WTC11 (cell line): ENCODE measurements around the gene WDR76. TPM values are rescaled to one million over a fixed set of nuclear protein-coding genes. Genes with fewer than 3 reads are reported as not detected.

ENCODE experiments used
- ATAC-seq: fragments of 200-7000 bp; cut with Tn5 transposase; 2 replicates; pipeline ENCODE4 v1.10.0; 2021; ENCODE audit warnings: mild to moderate bottlenecking, moderate library complexity
- CTCF ChIA-PET: fragments of 300-600 bp; sonication (Branson Sonifier 250); formaldehyde crosslinking; loops from one replicate; lab custom pipeline; 2021; ENCODE audit warnings: antibody characterized with exemption; lab: Charles Lee
- POLR2A ChIA-PET: fragments of 350-600 bp; sonication (Branson Sonifier 250); formaldehyde crosslinking; loops from one replicate; lab custom pipeline; 2021; ENCODE audit warnings: antibody characterized with exemption; lab: Charles Lee
- DNase-seq: peaks from one replicate; pipeline ENCODE4 v3.0.0; 2021; ENCODE audit warnings: low spot score
- H3K27ac Mint-ChIP-seq: 2 replicates; pipeline ENCODE4 v1.8.0; 2021; ENCODE audit warnings: mixed read lengths
- H3K27me3 Mint-ChIP-seq: 2 replicates; pipeline ENCODE4 v1.8.0; 2021; ENCODE audit warnings: low read depth, mild to moderate bottlenecking, moderate library complexity, mixed read lengths
- H3K36me3 Mint-ChIP-seq: 2 replicates; pipeline ENCODE4 v1.8.0; 2021; ENCODE audit warnings: mixed read lengths
- H3K4me1 Mint-ChIP-seq: 2 replicates; pipeline ENCODE4 v1.8.0; 2022; ENCODE audit warnings: mixed read lengths
- H3K4me3 Mint-ChIP-seq: 2 replicates; pipeline ENCODE4 v1.8.0; 2021; ENCODE audit warnings: mild to moderate bottlenecking, moderate library complexity, mixed read lengths
- H3K9me3 Mint-ChIP-seq: 2 replicates; pipeline ENCODE4 v1.8.0; 2021; ENCODE audit warnings: mixed read lengths
- FOXJ3 ChIP-seq: sonication (generic); formaldehyde crosslinking; IDR thresholded peaks from 2 replicates; pipeline ENCODE4 v1.9.0; 2021; ENCODE audit warnings: missing genetic modification reagents, mild to moderate bottlenecking, borderline replicate concordance
- HMGA2 ChIP-seq: fragments of 250-450 bp; sonication (Bioruptor Pico); IDR thresholded peaks from 2 replicates; pipeline ENCODE4 v1.4.0; 2021; ENCODE audit warnings: mild to moderate bottlenecking, moderate library complexity
- IRF2 ChIP-seq: sonication (generic); formaldehyde crosslinking; IDR thresholded peaks from 2 replicates; pipeline ENCODE4 v1.8.0; 2022; ENCODE audit warnings: low read depth, missing genetic modification reagents, borderline replicate concordance
- MXD4 ChIP-seq: fragments of 250-450 bp; sonication (Bioruptor Pico); IDR thresholded peaks from 2 replicates; pipeline ENCODE4 v1.8.0; 2021; ENCODE audit warnings: mild to moderate bottlenecking, moderate library complexity, borderline replicate concordance
- NFATC4 ChIP-seq: fragments of 250-450 bp; sonication (Bioruptor Pico); IDR thresholded peaks from 2 replicates; pipeline ENCODE4 v1.9.0; 2021; ENCODE audit warnings: mild to moderate bottlenecking
- NFE2L1 ChIP-seq: sonication (generic); formaldehyde crosslinking; IDR thresholded peaks from 2 replicates; pipeline ENCODE4 v1.8.1; 2023; ENCODE audit warnings: missing genetic modification reagents
- NR1H2 ChIP-seq: sonication (generic); formaldehyde crosslinking; IDR thresholded peaks from 2 replicates; pipeline ENCODE4 v1.9.0; 2021; ENCODE audit warnings: mild to moderate bottlenecking, moderate library complexity, missing genetic modification reagents
- NR2C2 ChIP-seq: sonication (generic); formaldehyde crosslinking; IDR thresholded peaks from 2 replicates; pipeline ENCODE4 v1.8.0; 2022; ENCODE audit warnings: mild to moderate bottlenecking, missing genetic modification reagents
- OVOL2 ChIP-seq: fragments of 250-450 bp; sonication (Bioruptor Pico); IDR thresholded peaks from 2 replicates; pipeline ENCODE4 v1.9.0; 2021; ENCODE audit warnings: mild to moderate bottlenecking, borderline replicate concordance
- SMAD3 ChIP-seq: sonication (generic); formaldehyde crosslinking; IDR thresholded peaks from 2 replicates; pipeline ENCODE4 v1.8.0; 2022; ENCODE audit warnings: missing genetic modification reagents, mild to moderate bottlenecking, borderline replicate concordance
- TCF7 ChIP-seq: sonication (generic); formaldehyde crosslinking; IDR thresholded peaks from 2 replicates; pipeline ENCODE4 v1.8.0; 2022; ENCODE audit warnings: mild to moderate bottlenecking, low read depth, missing genetic modification reagents, moderate library complexity
- TEAD4 ChIP-seq: sonication (generic); formaldehyde crosslinking; IDR thresholded peaks from 2 replicates; pipeline ENCODE4 v1.8.0; 2022; ENCODE audit warnings: mild to moderate bottlenecking, missing genetic modification reagents
- ZNF121 ChIP-seq: sonication (generic); formaldehyde crosslinking; IDR thresholded peaks from 2 replicates; pipeline ENCODE4 v1.8.0; 2023; ENCODE audit warnings: missing genetic modification reagents
- ZNF219 ChIP-seq: sonication (generic); formaldehyde crosslinking; IDR thresholded peaks from 2 replicates; pipeline ENCODE4 v1.8.0; 2023; ENCODE audit warnings: missing genetic modification reagents, mild to moderate bottlenecking, borderline replicate concordance
- ZNF232 ChIP-seq: sonication (generic); formaldehyde crosslinking; IDR thresholded peaks from 2 replicates; pipeline ENCODE4 v1.8.0; 2022; ENCODE audit warnings: mild to moderate bottlenecking, missing genetic modification reagents
- ZNF671 ChIP-seq: fragments of 250-450 bp; sonication (Bioruptor Pico); IDR thresholded peaks from 2 replicates; pipeline ENCODE4 v1.8.0; 2021; ENCODE audit warnings: mild to moderate bottlenecking
- total RNA-seq: library from RNA; stranded (reverse); gene quantifications from 3 replicates; pipeline ENCODE4 v1.2.3, GENCODE V29; 2021
- TF ChIP-seq, protein P1 (sequence below): sonication (generic); formaldehyde crosslinking; IDR thresholded peaks from 2 replicates; pipeline ENCODE4 v1.8.1; 2022; ENCODE audit warnings: mild to moderate bottlenecking, missing genetic modification reagents, moderate library complexity, borderline replicate concordance
- TF ChIP-seq, protein P2 (sequence below): sonication (generic); formaldehyde crosslinking; conservative IDR thresholded peaks from 2 replicates; pipeline ENCODE4 v1.8.1; 2022; ENCODE audit warnings: mild to moderate bottlenecking, missing genetic modification reagents
- TF ChIP-seq, protein P3 (sequence below): fragments of 250-450 bp; sonication (Bioruptor Pico); IDR thresholded peaks from 2 replicates; pipeline ENCODE4 v2.1.2; 2022; ENCODE audit warnings: mild to moderate bottlenecking, moderate library complexity
- TF ChIP-seq, protein P4 (sequence below): sonication (generic); formaldehyde crosslinking; IDR thresholded peaks from 2 replicates; pipeline ENCODE4 v1.8.0; 2022; ENCODE audit warnings: mild to moderate bottlenecking, missing genetic modification reagents
- TF ChIP-seq, protein P5 (sequence below): fragments of 250-450 bp; sonication (Bioruptor Pico); IDR thresholded peaks from 2 replicates; pipeline ENCODE4 v1.9.0; 2021; ENCODE audit warnings: mild to moderate bottlenecking
- TF ChIP-seq, protein P6 (sequence below): sonication (generic); formaldehyde crosslinking; IDR thresholded peaks from 2 replicates; pipeline ENCODE4 v1.8.1; 2023; ENCODE audit warnings: mild to moderate bottlenecking, missing genetic modification reagents, moderate library complexity
- TF ChIP-seq, protein P7 (sequence below): sonication (generic); formaldehyde crosslinking; IDR thresholded peaks from 2 replicates; pipeline ENCODE4 v1.8.1; 2023; ENCODE audit warnings: mild to moderate bottlenecking, moderate library complexity, missing genetic modification reagents
- TF ChIP-seq, protein P8 (sequence below): sonication (generic); formaldehyde crosslinking; IDR thresholded peaks from 2 replicates; pipeline ENCODE4 v1.8.1; 2022; ENCODE audit warnings: low read depth, mild to moderate bottlenecking, moderate library complexity, missing genetic modification reagents, borderline replicate concordance

WDR76 gene
- total RNA-seq, 1 experiment from 2014 or later, result 16.2 TPM

DNA sequence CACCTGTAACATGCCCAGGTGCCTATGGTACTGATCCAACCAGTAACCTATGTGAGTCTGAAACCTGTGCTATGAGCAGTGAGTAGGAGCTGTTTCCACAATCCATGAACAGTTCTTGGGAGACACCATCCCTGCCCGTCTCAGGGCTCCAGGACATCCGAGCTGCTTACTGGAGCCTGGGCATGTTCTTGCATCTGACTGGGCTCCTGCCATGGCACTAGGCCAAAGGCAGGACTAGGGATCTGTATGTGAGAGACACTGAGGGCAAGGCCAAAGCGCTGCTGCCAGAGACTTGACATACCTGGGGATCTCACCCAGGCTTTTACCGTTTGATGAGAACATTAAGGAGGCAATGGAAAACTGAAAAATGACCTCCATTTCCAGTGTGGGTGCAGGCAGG, 59.8 kb downstream of the WDR76 start:
- no peak for TF ChIP-seq ZNF671 (CRISPR knock-in tag)
- no peak for TF ChIP-seq IRF2 (CRISPR knock-in tag)
- TF ChIP-seq, protein P1, sequence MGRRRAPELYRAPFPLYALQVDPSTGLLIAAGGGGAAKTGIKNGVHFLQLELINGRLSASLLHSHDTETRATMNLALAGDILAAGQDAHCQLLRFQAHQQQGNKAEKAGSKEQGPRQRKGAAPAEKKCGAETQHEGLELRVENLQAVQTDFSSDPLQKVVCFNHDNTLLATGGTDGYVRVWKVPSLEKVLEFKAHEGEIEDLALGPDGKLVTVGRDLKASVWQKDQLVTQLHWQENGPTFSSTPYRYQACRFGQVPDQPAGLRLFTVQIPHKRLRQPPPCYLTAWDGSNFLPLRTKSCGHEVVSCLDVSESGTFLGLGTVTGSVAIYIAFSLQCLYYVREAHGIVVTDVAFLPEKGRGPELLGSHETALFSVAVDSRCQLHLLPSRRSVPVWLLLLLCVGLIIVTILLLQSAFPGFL (CRISPR knock-in tag), result no peak
- TF ChIP-seq, protein P2, sequence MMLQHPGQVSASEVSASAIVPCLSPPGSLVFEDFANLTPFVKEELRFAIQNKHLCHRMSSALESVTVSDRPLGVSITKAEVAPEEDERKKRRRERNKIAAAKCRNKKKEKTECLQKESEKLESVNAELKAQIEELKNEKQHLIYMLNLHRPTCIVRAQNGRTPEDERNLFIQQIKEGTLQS (CRISPR knock-in tag), result no peak
- TF ChIP-seq, protein P3, sequence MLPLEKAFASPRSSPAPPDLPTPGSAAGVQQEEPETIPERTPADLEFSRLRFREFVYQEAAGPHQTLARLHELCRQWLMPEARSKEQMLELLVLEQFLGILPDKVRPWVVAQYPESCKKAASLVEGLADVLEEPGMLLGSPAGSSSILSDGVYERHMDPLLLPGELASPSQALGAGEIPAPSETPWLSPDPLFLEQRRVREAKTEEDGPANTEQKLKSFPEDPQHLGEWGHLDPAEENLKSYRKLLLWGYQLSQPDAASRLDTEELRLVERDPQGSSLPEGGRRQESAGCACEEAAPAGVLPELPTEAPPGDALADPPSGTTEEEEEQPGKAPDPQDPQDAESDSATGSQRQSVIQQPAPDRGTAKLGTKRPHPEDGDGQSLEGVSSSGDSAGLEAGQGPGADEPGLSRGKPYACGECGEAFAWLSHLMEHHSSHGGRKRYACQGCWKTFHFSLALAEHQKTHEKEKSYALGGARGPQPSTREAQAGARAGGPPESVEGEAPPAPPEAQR (CRISPR knock-in tag), result no peak
- TF ChIP-seq ZNF219 (CRISPR knock-in tag), result no peak
- no peak for TF ChIP-seq MXD4 (CRISPR knock-in tag)
- TF ChIP-seq NFE2L1, result no peak
- TF ChIP-seq TCF7 (CRISPR knock-in tag), result no peak
- TF ChIP-seq TEAD4, result no peak
- TF ChIP-seq, protein P4, sequence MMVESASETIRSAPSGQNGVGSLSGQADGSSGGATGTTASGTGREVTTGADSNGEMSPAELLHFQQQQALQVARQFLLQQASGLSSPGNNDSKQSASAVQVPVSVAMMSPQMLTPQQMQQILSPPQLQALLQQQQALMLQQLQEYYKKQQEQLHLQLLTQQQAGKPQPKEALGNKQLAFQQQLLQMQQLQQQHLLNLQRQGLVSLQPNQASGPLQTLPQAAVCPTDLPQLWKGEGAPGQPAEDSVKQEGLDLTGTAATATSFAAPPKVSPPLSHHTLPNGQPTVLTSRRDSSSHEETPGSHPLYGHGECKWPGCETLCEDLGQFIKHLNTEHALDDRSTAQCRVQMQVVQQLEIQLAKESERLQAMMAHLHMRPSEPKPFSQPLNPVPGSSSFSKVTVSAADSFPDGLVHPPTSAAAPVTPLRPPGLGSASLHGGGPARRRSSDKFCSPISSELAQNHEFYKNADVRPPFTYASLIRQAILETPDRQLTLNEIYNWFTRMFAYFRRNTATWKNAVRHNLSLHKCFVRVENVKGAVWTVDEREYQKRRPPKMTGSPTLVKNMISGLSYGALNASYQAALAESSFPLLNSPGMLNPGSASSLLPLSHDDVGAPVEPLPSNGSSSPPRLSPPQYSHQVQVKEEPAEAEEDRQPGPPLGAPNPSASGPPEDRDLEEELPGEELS (CRISPR knock-in tag), result no peak
- no peak for TF ChIP-seq OVOL2
- no peak for TF ChIP-seq FOXJ3
- TF ChIP-seq, protein P5, sequence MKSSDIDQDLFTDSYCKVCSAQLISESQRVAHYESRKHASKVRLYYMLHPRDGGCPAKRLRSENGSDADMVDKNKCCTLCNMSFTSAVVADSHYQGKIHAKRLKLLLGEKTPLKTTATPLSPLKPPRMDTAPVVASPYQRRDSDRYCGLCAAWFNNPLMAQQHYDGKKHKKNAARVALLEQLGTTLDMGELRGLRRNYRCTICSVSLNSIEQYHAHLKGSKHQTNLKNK (CRISPR knock-in tag), result no peak
- TF ChIP-seq NFATC4, result no peak
- no peak for TF ChIP-seq HMGA2
- TF ChIP-seq ZNF121 (CRISPR knock-in tag), result no peak
- no peak for TF ChIP-seq ZNF232 (CRISPR knock-in tag)
- no peaks in the 10 kb centered on the region for H3K9me3 Mint-ChIP-seq
- ATAC-seq, result no peak
- POLR2A ChIA-PET, result no interaction called here
- CTCF ChIA-PET, result interaction anchor here (1.3 kb wide), 1 partner anchor 10 kb away, joined by 3 read pairs; no protein-coding TSS in a partner anchor
- H3K4me1 Mint-ChIP-seq, result peaks cover 11% of the 10 kb centered on the region
- H3K4me3 Mint-ChIP-seq, result no peak overlapping the region
- H3K27ac Mint-ChIP-seq, result no peak overlapping the region
- no peak for DNase-seq
- H3K36me3 Mint-ChIP-seq, result peaks cover 18% of the 10 kb centered on the region
- H3K27me3 Mint-ChIP-seq, result no peaks in the 10 kb centered on the region

DNA sequence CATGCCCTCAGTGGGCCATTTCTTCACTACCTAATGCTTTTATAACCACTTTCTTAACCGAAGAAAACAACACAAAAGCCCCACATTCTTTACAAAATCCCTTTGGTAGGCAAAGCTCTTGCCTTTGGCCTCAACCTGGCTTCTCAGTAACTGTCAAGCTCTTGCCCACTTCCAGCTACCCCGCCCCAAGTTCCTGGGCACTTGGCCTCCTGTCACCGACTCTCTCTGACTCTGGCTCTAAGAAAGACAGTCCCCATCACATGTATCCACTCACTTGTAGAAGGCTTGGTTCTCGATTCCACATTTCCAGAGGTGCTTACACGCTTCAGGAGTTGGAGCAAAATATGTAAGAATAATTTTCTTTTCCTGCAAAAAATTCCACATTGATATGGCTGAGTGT, 61.1 kb downstream of the WDR76 start:
- Mint-ChIP-seq H3K36me3 (peaks cover 16% of the 10 kb centered on the region), H3K4me3 (no peak overlapping the region), H3K4me1 (peaks cover 7% of the 10 kb centered on the region; the same call in 1 of the 2 replicates), H3K27ac (no peak overlapping the region), H3K27me3 (no peaks in the 10 kb centered on the region), H3K9me3 (no peaks in the 10 kb centered on the region)
- no peak for ATAC-seq
- CTCF ChIA-PET, result no interaction called here
- POLR2A ChIA-PET, result no interaction called here
- TF ChIP-seq ZNF671 (CRISPR knock-in tag) (no peak), SMAD3 (no peak), NR1H2 (CRISPR knock-in tag) (no peak), NR2C2 (CRISPR knock-in tag) (no peak), OVOL2 (no peak)
- TF ChIP-seq, protein P4 (CRISPR knock-in tag), result no peak
- TF ChIP-seq, protein P6, sequence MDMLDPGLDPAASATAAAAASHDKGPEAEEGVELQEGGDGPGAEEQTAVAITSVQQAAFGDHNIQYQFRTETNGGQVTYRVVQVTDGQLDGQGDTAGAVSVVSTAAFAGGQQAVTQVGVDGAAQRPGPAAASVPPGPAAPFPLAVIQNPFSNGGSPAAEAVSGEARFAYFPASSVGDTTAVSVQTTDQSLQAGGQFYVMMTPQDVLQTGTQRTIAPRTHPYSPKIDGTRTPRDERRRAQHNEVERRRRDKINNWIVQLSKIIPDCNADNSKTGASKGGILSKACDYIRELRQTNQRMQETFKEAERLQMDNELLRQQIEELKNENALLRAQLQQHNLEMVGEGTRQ (CRISPR knock-in tag), result no peak
- TF ChIP-seq, protein P7, sequence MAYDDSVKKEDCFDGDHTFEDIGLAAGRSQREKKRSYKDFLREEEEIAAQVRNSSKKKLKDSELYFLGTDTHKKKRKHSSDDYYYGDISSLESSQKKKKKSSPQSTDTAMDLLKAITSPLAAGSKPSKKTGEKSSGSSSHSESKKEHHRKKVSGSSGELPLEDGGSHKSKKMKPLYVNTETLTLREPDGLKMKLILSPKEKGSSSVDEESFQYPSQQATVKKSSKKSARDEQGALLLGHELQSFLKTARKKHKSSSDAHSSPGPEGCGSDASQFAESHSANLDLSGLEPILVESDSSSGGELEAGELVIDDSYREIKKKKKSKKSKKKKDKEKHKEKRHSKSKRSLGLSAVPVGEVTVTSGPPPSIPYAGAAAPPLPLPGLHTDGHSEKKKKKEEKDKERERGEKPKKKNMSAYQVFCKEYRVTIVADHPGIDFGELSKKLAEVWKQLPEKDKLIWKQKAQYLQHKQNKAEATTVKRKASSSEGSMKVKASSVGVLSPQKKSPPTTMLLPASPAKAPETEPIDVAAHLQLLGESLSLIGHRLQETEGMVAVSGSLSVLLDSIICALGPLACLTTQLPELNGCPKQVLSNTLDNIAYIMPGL (CRISPR knock-in tag), result no peak
- TF ChIP-seq, protein P8, sequence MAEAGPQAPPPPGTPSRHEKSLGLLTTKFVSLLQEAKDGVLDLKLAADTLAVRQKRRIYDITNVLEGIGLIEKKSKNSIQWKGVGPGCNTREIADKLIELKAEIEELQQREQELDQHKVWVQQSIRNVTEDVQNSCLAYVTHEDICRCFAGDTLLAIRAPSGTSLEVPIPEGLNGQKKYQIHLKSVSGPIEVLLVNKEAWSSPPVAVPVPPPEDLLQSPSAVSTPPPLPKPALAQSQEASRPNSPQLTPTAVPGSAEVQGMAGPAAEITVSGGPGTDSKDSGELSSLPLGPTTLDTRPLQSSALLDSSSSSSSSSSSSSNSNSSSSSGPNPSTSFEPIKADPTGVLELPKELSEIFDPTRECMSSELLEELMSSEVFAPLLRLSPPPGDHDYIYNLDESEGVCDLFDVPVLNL (CRISPR knock-in tag), result no peak
- DNase-seq, result no peak
